Natural killer cell (primary cell): ENCODE measurements around the gene DRC7. TPM values are rescaled to one million over a fixed set of nuclear protein-coding genes. Genes with fewer than 3 reads are reported as not detected.
"Not testable (repeated sequence)": the region's sequence is repeated elsewhere in the genome, so short reads cannot be mapped to it uniquely, and the experiment has no call there.

Experiments
- ATAC-seq, 3 donors: fragments of 150-1000 bp in 2 of 3; fragments of 200-7000 bp in 1 of 3; cut with Tn5 transposase; 1 replicate in 1 of 3; 2 replicates in 2 of 3; pipeline ENCODE4 v1.10.0; 2021; ENCODE audit warnings: mild to moderate bottlenecking in 2 of 3, moderate library complexity in 2 of 3
- DNase-seq, 2 donors: peaks; one replicate each; pipeline versions ENCODE4 v3.0.0 to v3.0.0-alpha.2; 2013 to 2021; ENCODE audit warnings: mixed read lengths in 1 of 2
- H3K27ac ChIP-seq: one replicate; pipeline ENCODE4 v1.5.1; 2013; ENCODE audit warnings: mild to moderate bottlenecking, low read length
- H3K27me3 ChIP-seq: one replicate; pipeline ENCODE4 v1.6.1; 2013; ENCODE audit warnings: low read length; ENCODE audit not compliant: control insufficient read depth, insufficient read depth
- H3K36me3 ChIP-seq: one replicate; pipeline ENCODE4 v1.6.1; 2013; ENCODE audit warnings: low read length; ENCODE audit not compliant: control insufficient read depth, insufficient read depth
- H3K4me1 ChIP-seq: one replicate; pipeline ENCODE4 v1.6.1; 2013; ENCODE audit warnings: low read length; ENCODE audit not compliant: control insufficient read depth, insufficient read depth
- H3K4me3 ChIP-seq: one replicate; pipeline ENCODE4 v1.5.1; 2013; ENCODE audit warnings: low read length
- H3K9me3 ChIP-seq: one replicate; pipeline ENCODE4 v1.6.1; 2013; ENCODE audit warnings: low read length; ENCODE audit not compliant: control insufficient read depth, insufficient read depth
- H3K27ac Mint-ChIP-seq, 2 donors: one replicate each; pipeline ENCODE4 v1.8.0; 2022; ENCODE audit warnings: mild to moderate bottlenecking in 2 of 2, mixed read lengths in 2 of 2, moderate library complexity in 1 of 2
- H3K27me3 Mint-ChIP-seq, 2 donors: one replicate each; pipeline ENCODE4 v1.8.0; 2022; ENCODE audit warnings: low read depth in 2 of 2, mixed read lengths in 2 of 2
- H3K36me3 Mint-ChIP-seq: one replicate; pipeline ENCODE4 v1.8.0; 2022; ENCODE audit warnings: mixed read lengths
- H3K4me1 Mint-ChIP-seq, 2 donors: one replicate each; pipeline ENCODE4 v1.8.0; 2022; ENCODE audit warnings: mixed read lengths in 2 of 2
- H3K4me3 Mint-ChIP-seq: one replicate; pipeline ENCODE4 v1.8.0; 2022; ENCODE audit warnings: mild to moderate bottlenecking, moderate library complexity, mixed read lengths
- H3K9me3 Mint-ChIP-seq, 2 donors: one replicate each; pipeline ENCODE4 v1.8.0; 2022; ENCODE audit warnings: mixed read lengths in 2 of 2
- WGBS: methylation state at CpG from one replicate; pipeline ENCODE4 v1.1.7; 2013; ENCODE audit warnings: missing lambda C conversion rate; ENCODE audit not compliant: insufficient coverage; 5-methylcytosine and 5-hydroxymethylcytosine counted together
- intact Hi-C: fragments of 100-400 bp; cut with micrococcal nuclease; formaldehyde crosslinking; loops from one replicate; pipeline ENCODE4 v1.14.2; 2022
- total RNA-seq, 4 donors: library from RNA; stranded (reverse); fragments of 120-200 nt in 1 of 4; gene quantifications; one replicate each; pipeline versions ENCODE4 v1.2.3 to v1.2.4, GENCODE V29; 2013 to 2022
- TF ChIP-seq, protein P1 (sequence below): fragments of 200-600 bp; IDR thresholded peaks from one replicate; pipeline ENCODE4 v1.8.0; 2022; ENCODE audit warnings: antibody characterized with exemption

The DRC7 gene
- total RNA-seq, 3 donors from 2014 or later (not counting 1 experiment from before 2014, with no cell fraction given), result 0.33 TPM; not detected in 2

DNA sequence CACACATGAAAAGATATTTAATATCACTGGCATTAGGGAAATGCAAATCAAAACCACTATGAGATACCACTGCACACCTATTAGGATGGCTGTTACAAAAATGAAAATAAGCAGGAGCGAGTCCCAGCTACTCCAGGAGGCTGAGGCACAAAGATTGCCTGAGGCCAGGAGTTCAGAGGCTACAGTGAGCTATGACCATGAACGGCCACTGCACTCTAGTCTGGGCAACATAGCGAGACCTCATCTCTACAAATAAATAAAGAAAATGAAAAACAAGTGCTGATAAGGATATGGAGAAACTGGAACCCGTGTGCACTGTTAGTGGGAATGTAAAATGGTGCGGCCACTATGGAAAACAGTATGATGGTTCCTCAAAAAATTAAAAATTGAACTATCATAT, 84.1 kb downstream of the DRC7 start:
- no peaks in the 10 kb centered on the region for H3K27me3 Mint-ChIP-seq
- WGBS, result 94% methylated on average over 3 of the region's 5 CpGs
- ATAC-seq (no peak), DNase-seq (no peak)
- Histone ChIP-seq H3K9me3 (no peaks in the 10 kb centered on the region), H3K27ac (no peak overlapping the region), H3K27me3 (no peaks in the 10 kb centered on the region), H3K36me3 (no peaks in the 10 kb centered on the region), H3K4me3 (no peak overlapping the region), H3K4me1 (no peaks in the 10 kb centered on the region)
- H3K9me3 Mint-ChIP-seq, result no peaks in the 10 kb centered on the region
- H3K27ac Mint-ChIP-seq, result no peak overlapping the region
- H3K36me3 Mint-ChIP-seq, result no peaks in the 10 kb centered on the region
- intact Hi-C loops, result no loop called here
- TF ChIP-seq, protein P1, sequence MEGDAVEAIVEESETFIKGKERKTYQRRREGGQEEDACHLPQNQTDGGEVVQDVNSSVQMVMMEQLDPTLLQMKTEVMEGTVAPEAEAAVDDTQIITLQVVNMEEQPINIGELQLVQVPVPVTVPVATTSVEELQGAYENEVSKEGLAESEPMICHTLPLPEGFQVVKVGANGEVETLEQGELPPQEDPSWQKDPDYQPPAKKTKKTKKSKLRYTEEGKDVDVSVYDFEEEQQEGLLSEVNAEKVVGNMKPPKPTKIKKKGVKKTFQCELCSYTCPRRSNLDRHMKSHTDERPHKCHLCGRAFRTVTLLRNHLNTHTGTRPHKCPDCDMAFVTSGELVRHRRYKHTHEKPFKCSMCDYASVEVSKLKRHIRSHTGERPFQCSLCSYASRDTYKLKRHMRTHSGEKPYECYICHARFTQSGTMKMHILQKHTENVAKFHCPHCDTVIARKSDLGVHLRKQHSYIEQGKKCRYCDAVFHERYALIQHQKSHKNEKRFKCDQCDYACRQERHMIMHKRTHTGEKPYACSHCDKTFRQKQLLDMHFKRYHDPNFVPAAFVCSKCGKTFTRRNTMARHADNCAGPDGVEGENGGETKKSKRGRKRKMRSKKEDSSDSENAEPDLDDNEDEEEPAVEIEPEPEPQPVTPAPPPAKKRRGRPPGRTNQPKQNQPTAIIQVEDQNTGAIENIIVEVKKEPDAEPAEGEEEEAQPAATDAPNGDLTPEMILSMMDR, result no peak
- no peaks in the 10 kb centered on the region for H3K4me1 Mint-ChIP-seq
- no peak overlapping the region for H3K4me3 Mint-ChIP-seq

- H3K9me3 ChIP-seq, H3K36me3 Mint-ChIP-seq, H3K4me1 ChIP-seq, DNase-seq, H3K27ac ChIP-seq, H3K36me3 ChIP-seq, H3K4me1 Mint-ChIP-seq, H3K4me3 ChIP-seq, H3K27ac Mint-ChIP-seq, H3K27me3 Mint-ChIP-seq, H3K4me3 Mint-ChIP-seq, intact Hi-C loops, ATAC-seq, H3K9me3 Mint-ChIP-seq, H3K27me3 ChIP-seq: not testable (repeated sequence)
- 85% methylated on average over 5 of the region's 5 CpGs for WGBS
Observed at GRCh38 chr16:57779836-57780235, 85.2 kb downstream of the DRC7 start.

DNA sequence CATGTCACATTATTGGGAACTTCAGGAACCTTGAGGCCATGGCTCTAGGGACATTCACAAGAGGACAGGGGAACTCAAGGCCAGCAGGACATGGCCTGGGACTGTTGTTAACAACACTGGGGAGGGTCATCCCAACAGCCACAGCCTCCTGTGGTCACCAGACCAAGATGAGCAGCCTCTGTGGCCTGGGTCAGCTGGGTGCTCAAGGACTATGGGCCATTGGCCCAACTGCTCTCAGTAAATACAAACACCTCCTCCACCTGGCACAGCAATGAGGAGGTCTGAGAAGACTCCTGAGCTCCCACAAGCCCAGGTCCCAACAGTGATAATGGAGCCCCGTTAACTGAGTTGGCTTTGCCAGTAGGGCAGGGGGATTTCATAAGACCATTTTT, 86.7 kb downstream of the DRC7 start:
- intact Hi-C loops, result no loop called here
- H3K4me1 ChIP-seq, result no peaks in the 10 kb centered on the region
- H3K27ac Mint-ChIP-seq, result no peak overlapping the region
- TF ChIP-seq, protein P1, result no peak
- H3K4me3 ChIP-seq, result no peak overlapping the region
- no peaks in the 10 kb centered on the region for H3K9me3 Mint-ChIP-seq
- H3K9me3 ChIP-seq, result no peaks in the 10 kb centered on the region
- WGBS, result 100% methylated on average over 1 of the region's 1 CpG
- DNase-seq (no peak), ATAC-seq (no peak)
- no peak overlapping the region for H3K27ac ChIP-seq
- no peaks in the 10 kb centered on the region for H3K27me3 ChIP-seq
- H3K36me3 Mint-ChIP-seq, result no peaks in the 10 kb centered on the region
- H3K27me3 Mint-ChIP-seq, result no peaks in the 10 kb centered on the region
- H3K4me1 Mint-ChIP-seq, result no peaks in the 10 kb centered on the region
- H3K4me3 Mint-ChIP-seq, result no peak overlapping the region
- H3K36me3 ChIP-seq, result no peaks in the 10 kb centered on the region

Other genes starting within 250 kb of the DRC7 start
- 10 to 100 TPM; 41.1 to 48.8 (median 42.9) TPM for gene CIAPIN1, start 247.4 kb upstream of the DRC7 start, total RNA-seq
- 10 to 100 TPM; 16.9 to 30.2 (median 18.3) TPM for gene COQ9, start 247.3 kb upstream of the DRC7 start, total RNA-seq
- gene POLR2C, start 232.1 kb upstream of the DRC7 start, total RNA-seq, result 10 to 100 TPM; 55.4 to 71.2 (median 66.7) TPM
- 1 to 10 TPM in 2 of 3 donors, under 1 TPM in 1; 0.75 to 2.5 (median 1.5) TPM for gene DOK4, start 208.3 kb upstream of the DRC7 start, total RNA-seq
- gene CCDC102A, start 158.2 kb upstream of the DRC7 start, total RNA-seq, result 10 to 100 TPM; 15.5 to 24.4 (median 17.1) TPM
- 100 to 1,000 TPM in 1 of 3 donors, 10 to 100 TPM in 2; 83.2 to 118 (median 94.5) TPM for gene ADGRG5, start 152.2 kb upstream of the DRC7 start, total RNA-seq
- gene ADGRG1, start 66.2 kb upstream of the DRC7 start, total RNA-seq, result 100 to 1,000 TPM; 830 to 949 (median 858) TPM
- gene ADGRG3, start 26.5 kb upstream of the DRC7 start, total RNA-seq, result 10 to 100 TPM; 16.6 to 57.3 (median 20.7) TPM
- gene KATNB1, start 41.0 kb downstream of the DRC7 start, total RNA-seq, result 10 to 100 TPM; 23.6 to 34.3 (median 29.7) TPM
- gene KIFC3, start 107.7 kb downstream of the DRC7 start, total RNA-seq, result 100 to 1,000 TPM in 1 of 3 donors, 10 to 100 TPM in 2; 54.2 to 106 (median 84.9) TPM